Gastroesophageal sphincter (tissue), 3 donors: ENCODE data around the gene FZR1.

Experiments
- CTCF ChIP-seq, 4 experiments: fragments of 200-600 bp in 2 of 4; fragments of 450-650 bp in 2 of 4; sonication (generic) in 1 of 4; IDR thresholded peaks; one replicate each; pipeline ENCODE4 v1.5.1; 2017 to 2019; ENCODE audit warnings: antibody characterized with exemption in 4 of 4, mild to moderate bottlenecking in 2 of 4, moderate library complexity in 2 of 4
- EP300 ChIP-seq: sonication (generic); formaldehyde crosslinking; IDR thresholded peaks from one replicate; pipeline ENCODE4 v1.6.1; 2017; ENCODE audit warnings: antibody characterized with exemption, mild to moderate bottlenecking
- POLR2A ChIP-seq, 2 donors: fragments of 450-650 bp; IDR thresholded peaks; one replicate each; pipeline ENCODE4 v1.6.1; 2017; ENCODE audit warnings: antibody characterized with exemption in 2 of 2, mild to moderate bottlenecking in 2 of 2, moderate library complexity in 1 of 2
- POLR2AphosphoS5 ChIP-seq: sonication (generic); formaldehyde crosslinking; IDR thresholded peaks from one replicate; pipeline ENCODE4 v1.6.1; 2017; ENCODE audit warnings: antibody characterized with exemption

DNA sequence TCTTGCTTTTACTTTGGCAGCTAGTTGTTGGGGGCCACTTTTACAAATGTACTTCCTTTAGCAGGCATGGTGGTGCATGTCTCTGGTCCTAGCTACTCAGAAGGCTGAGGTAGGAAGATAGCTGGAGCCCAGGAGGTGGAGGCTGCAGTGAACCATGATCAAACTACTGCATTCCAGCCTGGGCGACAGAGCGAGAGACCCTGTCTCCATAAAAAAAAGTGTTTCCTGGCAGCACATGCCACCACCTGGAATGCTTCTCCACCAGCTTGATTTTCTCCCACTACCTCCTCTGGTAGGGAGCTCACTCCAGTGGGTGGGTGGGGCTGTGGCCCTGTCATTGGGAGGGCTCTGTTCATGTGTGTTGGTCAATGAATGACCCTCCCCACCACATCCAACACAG, 12.5 kb downstream of the FZR1 start:
- no peak for TF ChIP-seq POLR2AphosphoS5
- TF ChIP-seq CTCF (IDR thresholded peaks at IDR 0.05): no peak
- no peak for TF ChIP-seq EP300
- TF ChIP-seq POLR2A (IDR thresholded peaks at IDR 0.05): no peak
